ENCODE data around the gene TESK2. TPM values are rescaled to one million over a fixed set of nuclear protein-coding genes. Genes with fewer than 3 reads are reported as not detected.
A peak's percentile ranks its signal among the peaks of the same experiment; 100 is the strongest.

Gene TESK2
- total and polyA plus RNA-seq, 2 of the 13 experiments (the other 11 are each of a cell fraction or from before 2014, with no cell fraction given): 5.5 to 9.6 TPM

DNA sequence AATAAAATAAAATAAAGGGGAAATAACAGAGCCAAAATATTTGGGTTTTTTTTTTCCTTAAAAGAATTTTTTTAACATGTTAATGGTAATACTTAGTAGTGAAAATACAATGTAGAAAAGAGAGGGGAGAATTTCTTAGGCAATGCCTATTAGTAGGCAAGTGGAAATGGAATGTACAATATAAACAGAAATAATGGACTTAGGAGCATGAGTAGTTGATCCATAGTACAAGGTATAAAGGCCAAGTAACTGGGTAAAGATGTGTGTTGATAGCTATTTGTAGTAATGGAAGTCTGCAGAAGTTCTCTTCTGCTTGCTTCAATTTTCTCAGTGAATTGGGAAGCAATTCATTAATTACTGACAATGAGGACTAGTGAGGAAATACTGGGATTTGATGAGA, 34.4 kb downstream of the TESK2 start (continued):
- TF ChIP-seq ZBTB20 (CRISPR knock-in tag; IDR thresholded peaks at IDR 0.05; ENCODE audit: borderline replicate concordance, low read depth): no peak
- TF ChIP-seq, protein P1, sequence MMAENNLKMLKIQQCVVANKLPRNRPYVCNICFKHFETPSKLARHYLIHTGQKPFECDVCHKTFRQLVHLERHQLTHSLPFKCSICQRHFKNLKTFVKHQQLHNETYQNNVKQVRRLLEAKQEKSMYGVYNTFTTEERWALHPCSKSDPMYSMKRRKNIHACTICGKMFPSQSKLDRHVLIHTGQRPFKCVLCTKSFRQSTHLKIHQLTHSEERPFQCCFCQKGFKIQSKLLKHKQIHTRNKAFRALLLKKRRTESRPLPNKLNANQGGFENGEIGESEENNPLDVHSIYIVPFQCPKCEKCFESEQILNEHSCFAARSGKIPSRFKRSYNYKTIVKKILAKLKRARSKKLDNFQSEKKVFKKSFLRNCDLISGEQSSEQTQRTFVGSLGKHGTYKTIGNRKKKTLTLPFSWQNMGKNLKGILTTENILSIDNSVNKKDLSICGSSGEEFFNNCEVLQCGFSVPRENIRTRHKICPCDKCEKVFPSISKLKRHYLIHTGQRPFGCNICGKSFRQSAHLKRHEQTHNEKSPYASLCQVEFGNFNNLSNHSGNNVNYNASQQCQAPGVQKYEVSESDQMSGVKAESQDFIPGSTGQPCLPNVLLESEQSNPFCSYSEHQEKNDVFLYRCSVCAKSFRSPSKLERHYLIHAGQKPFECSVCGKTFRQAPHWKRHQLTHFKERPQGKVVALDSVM (CRISPR knock-in tag; IDR thresholded peaks at IDR 0.05): no peak
- 0 out of 2 replicates have a peak, but pooled peaks have one; percentile 7 for TF ChIP-seq RARA (CRISPR knock-in tag; IDR thresholded peaks at IDR 0.05)
- TF ChIP-seq NCOR1 (IDR thresholded peaks at IDR 0.05; ENCODE audit: borderline replicate concordance, low read length): peak; percentile 81; the same call in 1 of the 2 replicates
- TF ChIP-seq HNF4G (IDR thresholded peaks at IDR 0.05; ENCODE audit: borderline replicate concordance, low read depth, low read length): peak; percentile 80
- no peak for TF ChIP-seq HNF4G (CRISPR knock-in tag; IDR thresholded peaks at IDR 0.05; ENCODE audit: borderline replicate concordance, low read depth)

DNA sequence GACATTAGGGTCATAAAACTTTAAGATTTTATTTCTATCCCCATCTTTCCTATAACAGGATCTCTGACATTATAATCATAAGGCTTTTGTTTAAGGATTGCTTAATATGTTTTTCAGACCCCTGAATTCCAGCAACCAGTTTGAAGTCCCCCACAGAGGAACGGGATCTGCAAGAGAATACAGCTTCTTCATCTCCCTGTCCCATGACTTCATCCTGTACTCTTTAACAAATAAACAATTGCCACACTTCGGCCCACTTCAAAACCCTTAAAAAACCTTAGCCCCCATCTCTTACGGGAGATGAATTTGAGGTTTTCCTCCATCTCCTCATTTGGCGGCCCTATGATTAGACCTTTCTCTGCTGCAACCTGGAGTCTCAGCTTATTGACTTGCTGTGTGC, 35.8 kb downstream of the TESK2 start:
- FAIRE-seq (no peak), DNase-seq (ENCODE audit: low spot score) (no peak), ATAC-seq (no peak)
- no TSS peak for BruUV-seq (replicated peaks)
- Histone ChIP-seq H3K4me3 (replicated peaks in 1 of 3; ENCODE audit: insufficient read depth in 1 of 3, low read depth in 2 of 3, low read length in 3 of 3) (no peak overlapping the region), H3K4me1 (ENCODE audit: insufficient read depth, low read length) (peaks cover 6% of the 10 kb centered on the region; the same call in 1 of the 2 replicates), H3K9ac (ENCODE audit: insufficient read depth, low read depth, low read length) (no peak overlapping the region), H3K27me3 (ENCODE audit: control insufficient read depth in 1 of 2, insufficient read depth in 2 of 2, low read length in 2 of 2) (no peaks in the 10 kb centered on the region), H4K20me1 (ENCODE audit: insufficient read depth, low read length) (no peaks in the 10 kb centered on the region), H3K36me3 (replicated peaks in 1 of 2; ENCODE audit: control insufficient read depth in 1 of 2, insufficient read depth in 2 of 2, low read length in 2 of 2) (no peaks in the 10 kb centered on the region; a peak in 1 of 5 replicates), H3K9me3 (ENCODE audit: low read length) (no peaks in the 10 kb centered on the region), H3K4me2 (ENCODE audit: low read depth, low read length) (no peak overlapping the region), H2AFZ (ENCODE audit: low read length) (no peak overlapping the region), H3K79me2 (ENCODE audit: insufficient read depth, low read length) (no peaks in the 10 kb centered on the region), H3K27ac (ENCODE audit: extremely low read length, insufficient read depth, low read length) (no peak overlapping the region)
- in situ Hi-C loops (cut with HindIII; ENCODE audit: extremely low pct_ligation_motif_present, low pct_unique_long_range_greater_than_20kb) (no loop called here), intact Hi-C loops (cut with micrococcal nuclease; ENCODE audit: unreplicated experiment) (no loop called here)
- ChIA-PET CTCF (ENCODE audit: low intra/inter-chr PET ratio, low total read pairs) (no interaction called here), POLR2A (no interaction called here)
- WGBS (ENCODE audit: low lambda C conversion rate): 92% methylated on average over 4 of the region's 4 CpGs
- TF ChIP-seq, protein P2, sequence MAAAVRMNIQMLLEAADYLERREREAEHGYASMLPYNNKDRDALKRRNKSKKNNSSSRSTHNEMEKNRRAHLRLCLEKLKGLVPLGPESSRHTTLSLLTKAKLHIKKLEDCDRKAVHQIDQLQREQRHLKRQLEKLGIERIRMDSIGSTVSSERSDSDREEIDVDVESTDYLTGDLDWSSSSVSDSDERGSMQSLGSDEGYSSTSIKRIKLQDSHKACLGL (CRISPR knock-in tag; IDR thresholded peaks at IDR 0.05): no peak
- TF ChIP-seq ZNF567 (CRISPR knock-in tag; IDR thresholded peaks at IDR 0.05; ENCODE audit: borderline replicate concordance): no peak
- no peak for TF ChIP-seq KLF11 (CRISPR knock-in tag; IDR thresholded peaks at IDR 0.05)
